Activated CD4-positive, alpha-beta T cell treated with anti-CD3 and anti-CD28 coated beads, Interleukin-2, amount 10 ng/mL, durations not matched to agents 7 days and 5 days (primary cell): ENCODE results near the gene ZSWIM3. TPM values are rescaled to one million over a fixed set of nuclear protein-coding genes. Genes with fewer than 3 reads are reported as not detected.
A peak's percentile ranks its signal among the peaks of the same experiment; 100 is the strongest.
"Not testable (repeated sequence)": the region's sequence is repeated elsewhere in the genome, so short reads cannot be mapped to it uniquely, and the experiment has no call there.

Experiments
- CTCF ChIA-PET: fragments of 350-600 bp; sonication (Branson Sonifier 250); formaldehyde crosslinking; loops from one replicate; lab custom pipeline; 2021; ENCODE audit warnings: antibody characterized with exemption; lab: Charles Lee
- POLR2A ChIA-PET: fragments of 350-600 bp; sonication (Branson Sonifier 250); formaldehyde crosslinking; loops from one replicate; lab custom pipeline; 2021; ENCODE audit warnings: antibody characterized with exemption; lab: Charles Lee
- DNase-seq: peaks from one replicate; pipeline ENCODE4 v3.0.0-alpha.2; 2020
- H3K27ac Mint-ChIP-seq: one replicate; pipeline ENCODE4 v1.8.0; 2021; ENCODE audit warnings: mild to moderate bottlenecking, moderate library complexity, mixed read lengths
- H3K27me3 Mint-ChIP-seq: one replicate; pipeline ENCODE4 v1.8.0; 2021; ENCODE audit warnings: mixed read lengths
- H3K36me3 Mint-ChIP-seq: one replicate; pipeline ENCODE4 v1.8.0; 2021; ENCODE audit warnings: low read depth, mixed read lengths
- H3K4me1 Mint-ChIP-seq: one replicate; pipeline ENCODE4 v1.8.0; 2021; ENCODE audit warnings: mixed read lengths
- H3K4me3 Mint-ChIP-seq: one replicate; pipeline ENCODE4 v1.8.0; 2021; ENCODE audit warnings: mild to moderate bottlenecking, moderate library complexity, mixed read lengths
- H3K9me3 Mint-ChIP-seq: one replicate; pipeline ENCODE4 v1.8.0; 2021; ENCODE audit warnings: mixed read lengths
- total RNA-seq, 2 experiments: library from RNA; stranded (reverse); gene quantifications; one replicate each; pipeline ENCODE4 v1.2.3, GENCODE V29; 2021

Gene ZSWIM3
- total RNA-seq, 2 experiments from 2014 or later = 6.2 to 6.4 TPM

DNA sequence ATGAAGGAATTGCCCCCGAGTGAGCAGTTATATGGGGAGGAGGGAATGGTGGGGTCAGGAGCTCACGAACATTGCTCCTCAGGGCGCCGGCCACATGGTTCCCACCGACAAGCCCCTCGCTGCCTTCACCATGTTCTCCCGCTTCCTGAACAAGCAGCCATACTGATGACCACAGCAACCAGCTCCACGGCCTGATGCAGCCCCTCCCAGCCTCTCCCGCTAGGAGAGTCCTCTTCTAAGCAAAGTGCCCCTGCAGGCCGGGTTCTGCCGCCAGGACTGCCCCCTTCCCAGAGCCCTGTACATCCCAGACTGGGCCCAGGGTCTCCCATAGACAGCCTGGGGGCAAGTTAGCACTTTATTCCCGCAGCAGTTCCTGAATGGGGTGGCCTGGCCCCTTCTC, 40.9 kb downstream of the ZSWIM3 start:
- H3K4me1 Mint-ChIP-seq = peaks cover 7% of the 10 kb centered on the region
- CTCF ChIA-PET = interaction anchor here (1.4 to 2.5 kb wide), 5 partner anchors 8 to 35 kb away, joined by 3 to 7 read pairs (median 4); partner anchors contain the start of gene ZSWIM1
- no peak overlapping the region for H3K27ac Mint-ChIP-seq
- no peaks in the 10 kb centered on the region for H3K27me3 Mint-ChIP-seq
- H3K36me3 Mint-ChIP-seq = peaks cover 8% of the 10 kb centered on the region
- H3K4me3 Mint-ChIP-seq = no peak overlapping the region
- POLR2A ChIA-PET = no interaction called here
- H3K9me3 Mint-ChIP-seq = no peaks in the 10 kb centered on the region
- no peak for DNase-seq

DNA sequence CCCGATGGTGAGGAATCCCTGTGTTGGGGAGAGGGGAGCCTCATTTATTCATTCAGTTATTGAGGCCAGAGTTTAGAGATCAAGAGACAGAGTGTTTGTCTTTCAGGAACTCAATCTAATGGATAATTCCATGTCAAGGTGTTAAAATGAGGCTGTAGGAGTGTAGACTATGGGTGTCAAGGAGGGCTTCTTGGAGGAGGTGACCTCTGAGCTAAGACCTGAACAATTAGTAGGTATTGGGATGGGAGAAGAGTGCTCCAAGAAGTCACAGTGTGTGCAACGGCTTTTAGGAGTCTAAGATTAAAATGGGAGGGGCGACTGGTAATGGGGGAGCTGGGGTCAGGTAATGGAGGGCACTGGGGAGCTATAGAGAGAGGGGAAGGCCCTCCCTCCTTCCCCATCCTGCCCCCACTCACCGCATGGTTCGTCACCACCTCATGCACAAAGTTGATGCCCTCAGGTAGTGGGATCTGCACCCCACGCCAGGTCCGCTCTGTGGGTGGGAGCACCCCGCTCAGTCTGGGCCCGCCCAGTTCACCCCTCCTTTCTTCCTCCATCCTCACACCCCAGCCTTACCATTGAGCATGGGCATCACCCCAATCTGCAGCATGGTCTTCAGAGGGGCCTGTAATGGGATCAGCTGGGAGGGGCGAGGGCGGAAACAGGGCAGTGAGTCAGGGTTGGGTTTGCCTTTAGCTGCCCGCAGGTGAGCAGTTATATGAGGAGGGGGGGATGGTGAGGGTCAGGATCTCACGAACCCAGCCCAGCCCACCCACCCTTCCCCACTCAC, 41.8 kb downstream of the ZSWIM3 start:
- peaks cover 2% of the 10 kb centered on the region for H3K4me1 Mint-ChIP-seq
- no peak overlapping the region for H3K4me3 Mint-ChIP-seq
- no peaks in the 10 kb centered on the region for H3K27me3 Mint-ChIP-seq
- H3K27ac Mint-ChIP-seq = no peak overlapping the region
- CTCF ChIA-PET = interaction anchor here (0.7 to 1.9 kb wide), 7 partner anchors 9 to 75 kb away, joined by 3 to 8 read pairs (median 4); partner anchors contain the start of gene ZSWIM1
- no peak for DNase-seq
- peaks cover 3% of the 10 kb centered on the region for H3K36me3 Mint-ChIP-seq
- POLR2A ChIA-PET = no interaction called here
- no peaks in the 10 kb centered on the region for H3K9me3 Mint-ChIP-seq

DNA sequence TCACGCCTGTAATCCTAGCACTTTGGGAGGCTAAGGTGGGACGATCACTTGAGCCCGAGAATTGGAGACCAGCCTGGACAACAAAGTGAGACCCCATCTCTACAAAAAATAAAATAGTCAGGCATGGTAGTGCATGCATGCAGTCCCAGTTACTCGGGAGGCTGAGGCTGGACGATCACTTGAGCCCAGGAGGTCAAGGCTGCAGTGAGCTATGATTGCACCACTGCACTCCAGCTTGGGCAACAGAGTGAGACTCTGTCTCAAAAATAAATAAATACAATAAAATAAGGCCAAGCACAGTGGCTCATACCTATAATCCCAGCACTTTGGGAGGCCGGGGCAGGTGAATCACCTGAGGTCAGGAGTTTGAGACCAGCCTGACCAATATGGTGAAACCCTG, 43.9 kb downstream of the ZSWIM3 start:
- H3K9me3 Mint-ChIP-seq, H3K4me3 Mint-ChIP-seq, H3K36me3 Mint-ChIP-seq, H3K4me1 Mint-ChIP-seq, POLR2A ChIA-PET, H3K27ac Mint-ChIP-seq, H3K27me3 Mint-ChIP-seq, DNase-seq: not testable (repeated sequence)
- CTCF ChIA-PET = interaction anchor here (1.9 kb wide), 1 partner anchor 8 kb away, joined by 8 read pairs; no protein-coding TSS in a partner anchor

DNA sequence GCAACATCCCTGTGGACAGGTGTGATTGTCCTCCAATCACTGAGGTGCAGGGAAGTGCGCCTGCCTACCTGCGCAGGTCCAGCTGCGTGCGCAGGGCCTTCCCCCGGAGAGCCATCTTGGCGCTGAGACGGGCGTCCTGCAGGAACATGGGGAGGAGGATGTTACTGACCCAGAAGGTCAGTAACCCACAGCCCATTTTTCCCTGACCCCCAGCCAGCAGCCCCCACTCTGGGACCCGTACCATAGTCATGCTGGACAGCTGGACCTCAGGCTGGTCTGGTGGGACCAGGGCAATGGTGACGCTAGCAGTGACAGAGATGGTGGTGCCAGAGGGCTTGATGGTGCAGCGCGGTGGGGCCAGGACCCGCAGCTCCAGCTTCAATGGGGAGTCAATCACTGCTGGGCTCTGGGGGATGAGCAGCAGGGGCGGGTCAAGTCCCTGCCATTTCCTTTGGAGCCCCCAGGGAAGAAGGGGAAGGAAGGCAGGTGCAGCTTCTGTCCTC, 44.8 kb downstream of the ZSWIM3 start:
- no peaks in the 10 kb centered on the region for H3K9me3 Mint-ChIP-seq
- no peaks in the 10 kb centered on the region for H3K4me1 Mint-ChIP-seq
- no peak for DNase-seq
- H3K36me3 Mint-ChIP-seq = no peaks in the 10 kb centered on the region
- POLR2A ChIA-PET = no interaction called here
- H3K4me3 Mint-ChIP-seq = no peak overlapping the region
- no peak overlapping the region for H3K27ac Mint-ChIP-seq
- CTCF ChIA-PET = no interaction called here
- no peaks in the 10 kb centered on the region for H3K27me3 Mint-ChIP-seq

DNA sequence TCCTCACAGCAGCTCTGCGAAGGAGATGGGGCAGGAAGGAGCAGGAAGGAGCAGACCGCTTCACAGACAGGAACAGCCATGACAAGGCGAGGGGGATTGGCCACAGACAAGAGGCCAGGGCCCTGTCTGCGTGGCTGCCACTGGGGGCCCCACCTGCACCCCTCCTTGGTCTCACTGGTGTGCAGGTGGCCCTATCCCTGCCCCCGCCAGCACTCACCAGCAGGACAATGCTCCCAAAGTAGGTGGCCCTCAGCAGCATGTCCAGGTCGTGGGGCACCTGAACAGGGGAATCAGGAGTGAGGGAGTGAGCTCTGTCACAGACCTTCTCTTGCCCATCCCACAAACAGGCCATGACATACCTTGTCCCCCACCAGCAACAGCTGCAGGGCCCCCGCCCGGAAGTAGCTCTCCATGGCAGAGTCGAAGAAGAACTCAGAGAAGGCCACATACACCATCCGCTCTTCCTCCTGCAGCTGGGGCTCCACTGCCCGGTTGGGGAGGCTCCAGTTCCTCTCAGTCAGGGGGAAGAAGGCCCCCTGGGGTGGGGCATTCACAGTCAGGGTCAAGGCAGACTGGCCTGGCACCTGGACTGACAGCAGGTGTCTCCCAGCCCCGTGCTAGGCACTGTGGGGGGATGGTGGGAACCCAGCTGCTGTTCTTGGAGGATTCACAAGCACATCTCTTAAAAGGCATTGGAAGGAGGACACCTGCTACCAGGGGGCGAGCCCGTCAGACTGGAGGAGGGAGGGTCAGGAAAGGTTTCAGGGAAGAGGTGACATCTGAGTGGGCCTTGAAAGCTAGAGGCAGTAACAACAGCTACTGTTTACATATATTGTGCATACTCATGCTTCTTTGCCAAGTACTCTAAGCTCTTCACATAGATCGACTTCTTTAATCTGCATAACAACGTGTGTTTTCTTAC, 47.4 kb downstream of the ZSWIM3 start:
- Mint-ChIP-seq H3K4me1 (no peaks in the 10 kb centered on the region), H3K9me3 (no peaks in the 10 kb centered on the region), H3K36me3 (no peaks in the 10 kb centered on the region), H3K27me3 (no peaks in the 10 kb centered on the region), H3K4me3 (no peak overlapping the region), H3K27ac (no peak overlapping the region)
- CTCF ChIA-PET = interaction anchor here (1.4 to 2.0 kb wide), 4 partner anchors 8 to 17 kb away, joined by 4 to 5 read pairs (median 4); partner anchors contain the start of genes CTSA, NEURL2 and SPATA25
- no peak for DNase-seq
- POLR2A ChIA-PET = no interaction called here

DNA sequence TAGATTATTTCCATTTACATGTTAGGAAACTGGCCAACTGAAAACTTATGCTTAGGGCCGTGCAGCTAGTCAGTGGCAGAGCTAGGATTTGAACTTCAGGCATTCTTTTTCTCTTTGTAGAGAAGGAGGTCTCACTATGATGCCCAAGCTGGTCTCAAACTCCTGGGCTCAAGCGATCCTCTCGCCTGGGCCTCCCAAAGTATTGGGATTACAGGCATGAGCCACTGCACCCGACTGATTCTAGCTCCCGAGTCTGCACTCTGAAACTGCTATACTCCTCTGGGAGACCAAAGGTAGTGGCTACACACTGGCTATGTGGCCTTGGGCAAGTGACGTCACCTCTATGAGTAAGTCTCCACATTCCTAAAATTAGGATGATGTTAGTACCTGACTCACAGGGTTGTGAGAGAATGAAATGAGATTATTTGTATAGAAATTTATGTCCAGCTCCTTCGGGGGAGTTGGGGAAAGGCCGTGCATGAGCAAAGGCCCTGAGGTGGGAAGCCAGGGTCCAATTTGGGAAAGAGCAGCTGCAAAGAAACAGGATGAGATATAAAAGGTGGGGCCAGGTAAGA, 48.2 kb downstream of the ZSWIM3 start:
- peaks cover under 1% of the 10 kb centered on the region for H3K27me3 Mint-ChIP-seq
- no peak overlapping the region for H3K4me3 Mint-ChIP-seq
- H3K4me1 Mint-ChIP-seq = peaks cover 2% of the 10 kb centered on the region
- CTCF ChIA-PET = interaction anchor here (1.4 to 2.0 kb wide), 3 partner anchors 9 to 18 kb away, joined by 4 to 5 read pairs (median 5); partner anchors contain the start of genes CTSA, NEURL2 and SPATA25
- H3K36me3 Mint-ChIP-seq = no peaks in the 10 kb centered on the region
- H3K27ac Mint-ChIP-seq = no peak overlapping the region
- POLR2A ChIA-PET = no interaction called here
- DNase-seq = no peak
- no peaks in the 10 kb centered on the region for H3K9me3 Mint-ChIP-seq

DNA sequence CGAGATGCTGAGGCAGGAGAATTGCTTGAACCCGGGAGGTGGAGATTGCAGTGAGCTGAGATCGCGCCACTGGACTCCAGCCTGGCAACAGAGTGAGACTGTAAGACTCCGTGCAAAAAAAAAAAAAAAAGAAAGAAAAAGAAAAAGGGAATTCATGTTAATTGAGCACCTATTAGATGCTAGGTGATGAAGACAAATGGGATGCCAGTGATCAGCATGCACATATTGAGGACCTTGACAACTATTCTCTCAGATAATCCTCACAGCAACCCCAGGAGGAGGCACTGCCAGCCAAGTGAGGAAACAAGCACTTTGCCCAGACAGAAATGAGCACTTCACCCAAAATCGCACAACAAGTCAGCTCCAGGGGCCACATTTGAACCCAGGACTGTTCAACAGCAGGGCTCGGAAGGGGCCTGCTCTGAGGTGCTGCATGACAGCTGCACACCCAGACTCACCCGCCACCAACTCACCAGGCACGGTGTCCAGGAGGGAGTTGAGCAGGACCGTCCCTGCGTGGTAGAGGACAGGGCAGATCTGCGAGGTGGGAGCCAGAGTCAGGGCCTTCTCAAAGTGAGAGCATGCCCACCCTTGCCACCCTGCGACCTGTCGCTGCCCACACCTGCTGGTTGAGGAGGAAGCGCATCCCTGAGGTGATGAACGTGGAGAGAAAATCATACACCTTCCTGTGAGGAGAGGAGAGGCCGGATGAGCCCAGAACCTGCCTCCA, 50.0 kb downstream of the ZSWIM3 start:
- ChIA-PET POLR2A (interaction anchor here (0.7 kb wide), 1 partner anchor 36 kb away, joined by 3 read pairs; no protein-coding TSS in a partner anchor), CTCF (interaction anchor here (0.7 to 2.2 kb wide), 3 partner anchors 9 to 21 kb away, joined by 4 to 5 read pairs (median 4); no protein-coding TSS in a partner anchor)
- Mint-ChIP-seq H3K27ac (no peak overlapping the region), H3K27me3 (peaks cover 9% of the 10 kb centered on the region), H3K9me3 (no peaks in the 10 kb centered on the region), H3K4me3 (no peak overlapping the region), H3K36me3 (no peaks in the 10 kb centered on the region), H3K4me1 (peaks cover 17% of the 10 kb centered on the region)
- DNase-seq = no peak

DNA sequence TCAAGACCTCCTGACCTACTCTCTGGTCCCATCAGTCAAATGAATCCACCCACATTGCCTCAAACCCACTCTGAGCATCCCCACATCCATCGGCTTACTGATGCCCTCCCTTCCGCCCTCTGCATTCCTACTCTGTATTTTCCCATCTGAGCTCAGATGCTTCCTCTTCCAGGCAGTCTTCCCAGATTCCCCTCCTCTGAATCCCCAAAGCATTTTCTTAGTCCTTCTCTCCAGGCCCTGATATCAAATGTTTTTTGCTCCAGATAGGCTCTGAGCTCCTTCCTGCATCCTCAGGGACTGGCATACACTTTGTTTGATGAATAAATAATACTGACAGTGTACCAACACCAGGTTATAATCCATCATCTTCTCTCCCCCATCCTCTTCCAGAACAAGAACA, 50.7 kb downstream of the ZSWIM3 start:
- POLR2A ChIA-PET = no interaction called here
- Mint-ChIP-seq H3K4me3 (no peak overlapping the region), H3K27me3 (peaks cover 12% of the 10 kb centered on the region)

DNA sequence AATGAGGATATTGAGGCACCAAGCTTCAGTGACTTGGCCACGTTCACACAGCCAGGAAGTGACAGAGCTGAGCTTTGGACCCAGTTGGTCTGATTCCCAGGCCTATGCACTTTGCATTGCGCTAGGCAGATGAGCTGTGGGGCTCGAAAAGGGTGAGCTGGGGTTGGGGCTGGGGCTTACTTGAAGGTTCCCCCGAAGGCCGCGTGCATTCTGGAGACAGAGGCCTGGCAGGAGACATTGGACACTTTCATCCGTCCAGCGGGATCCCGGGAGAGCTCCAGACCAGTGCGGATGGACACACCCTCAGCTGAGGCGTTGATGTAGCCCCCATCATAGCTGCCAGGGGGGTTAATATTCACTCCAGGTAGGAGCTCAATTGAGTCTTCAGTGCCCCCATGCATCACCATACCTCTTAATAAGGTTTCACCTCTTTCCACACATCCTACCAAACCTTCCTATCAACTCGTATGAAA, 52.0 kb downstream of the ZSWIM3 start:
- peaks cover 16% of the 10 kb centered on the region for H3K27me3 Mint-ChIP-seq
- CTCF ChIA-PET = interaction anchor here (0.5 to 2.2 kb wide), 4 partner anchors 9 to 87 kb away, joined by 3 to 8 read pairs (median 6); no protein-coding TSS in a partner anchor
- no peak overlapping the region for H3K27ac Mint-ChIP-seq
- POLR2A ChIA-PET = interaction anchor here (0.6 kb wide), 1 partner anchor 24 kb away, joined by 3 read pairs; no protein-coding TSS in a partner anchor
- no peaks in the 10 kb centered on the region for H3K9me3 Mint-ChIP-seq
- H3K4me1 Mint-ChIP-seq = peaks cover 19% of the 10 kb centered on the region
- no peaks in the 10 kb centered on the region for H3K36me3 Mint-ChIP-seq
- H3K4me3 Mint-ChIP-seq = no peak overlapping the region
- no peak for DNase-seq

More for the DNA sequence above, 50.7 kb downstream of the ZSWIM3 start:
- peaks cover 18% of the 10 kb centered on the region for H3K4me1 Mint-ChIP-seq
- H3K36me3 Mint-ChIP-seq = no peaks in the 10 kb centered on the region
- no peak for DNase-seq
- H3K9me3 Mint-ChIP-seq = no peaks in the 10 kb centered on the region
- no peak overlapping the region for H3K27ac Mint-ChIP-seq
- CTCF ChIA-PET = interaction anchor here (1.2 to 2.2 kb wide), 2 partner anchors 9 to 20 kb away, joined by 4 to 5 read pairs; no protein-coding TSS in a partner anchor

DNA sequence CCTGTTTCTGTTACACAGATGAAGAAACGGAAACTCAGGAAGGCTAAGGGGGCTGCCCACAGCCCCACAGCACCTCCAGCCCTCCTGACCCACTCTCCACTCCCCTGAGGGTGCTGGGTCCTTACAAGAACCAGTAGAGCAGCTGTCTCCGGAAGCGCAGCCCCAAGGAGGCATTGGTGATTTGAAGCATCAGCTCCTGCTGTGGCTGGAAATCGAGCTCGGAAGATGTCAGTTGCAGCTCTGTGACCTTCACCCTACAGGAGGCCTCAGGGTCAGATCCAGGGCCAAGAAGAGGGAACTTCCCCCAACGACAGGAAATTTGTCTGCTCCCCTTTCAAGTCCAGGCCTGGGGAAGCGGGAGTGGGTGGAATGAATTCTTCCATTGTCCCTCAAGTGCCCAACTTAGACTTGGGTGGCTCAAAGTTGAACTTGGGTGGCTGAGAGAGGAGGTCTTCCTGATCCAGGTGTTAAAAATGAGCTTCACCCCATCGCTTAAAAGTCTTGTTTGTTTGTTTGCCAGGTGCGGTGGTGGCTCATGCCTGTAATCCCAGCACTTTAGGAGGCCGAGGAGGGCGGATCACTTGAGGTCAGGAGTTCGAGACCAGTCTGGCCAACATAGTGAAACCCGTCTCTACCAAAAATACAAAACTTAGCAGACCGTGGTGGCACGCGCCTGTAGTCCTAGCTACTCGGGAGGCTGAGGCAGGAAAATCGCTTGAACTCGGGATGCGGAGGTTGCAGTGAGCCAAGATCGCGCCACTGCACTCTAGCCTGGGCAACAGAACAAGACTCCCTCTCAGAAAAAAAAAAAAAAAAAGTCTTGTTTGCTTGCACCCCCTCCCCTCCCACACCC, 52.6 kb downstream of the ZSWIM3 start:
- Mint-ChIP-seq H3K9me3 (no peaks in the 10 kb centered on the region), H3K27me3 (peaks cover 21% of the 10 kb centered on the region), H3K4me1 (peaks cover 22% of the 10 kb centered on the region), H3K4me3 (peak overlapping the region; percentile 65), H3K27ac (peak overlapping the region; percentile 62), H3K36me3 (no peaks in the 10 kb centered on the region)
- ChIA-PET CTCF (interaction anchor here (0.8 to 2.0 kb wide), 3 partner anchors 10 to 20 kb away, joined by 5 to 8 read pairs (median 7); no protein-coding TSS in a partner anchor), POLR2A (interaction anchor here (0.6 kb wide), 2 partner anchors 23 to 70 kb away, joined by 3 to 6 read pairs; no protein-coding TSS in a partner anchor)
- DNase-seq = no peak
